A673 (cell line): ENCODE data around the gene CLK1.

Experiments used
- CTCF ChIP-seq: fragments of 300-800, 200-600 bp; sonication (generic); conservative IDR thresholded peaks from 2 replicates; pipeline ENCODE4 v1.5.1; 2017; ENCODE audit warnings: low read depth, mild to moderate bottlenecking, antibody characterized with exemption, low read length, moderate library complexity, mixed read lengths
- EZH2 ChIP-seq: fragments of 200-600 bp; sonication (generic); IDR thresholded peaks from 2 replicates; pipeline ENCODE4 v1.6.1; 2017; ENCODE audit warnings: borderline replicate concordance, low read depth, mild to moderate bottlenecking, mixed read lengths, antibody characterized with exemption, low read length; ENCODE audit not compliant: poor library complexity, severe bottlenecking

GRCh38 chr2:200812122-200813022 is 52.1 kb downstream of the CLK1 start:
- TF ChIP-seq CTCF = no peak; the same call in 1 of the 2 replicates
- TF ChIP-seq EZH2 = no peak
